Measurements from ENCODE around the gene PDE2A. TPM values are rescaled to one million over a fixed set of nuclear protein-coding genes. Genes with fewer than 3 reads are reported as not detected.
A peak's percentile ranks its signal among the peaks of the same experiment; 100 is the strongest.

The PDE2A gene
- polyA plus RNA-seq, 3 donors: 0.18 to 1.7 (median 0.53) TPM

DNA sequence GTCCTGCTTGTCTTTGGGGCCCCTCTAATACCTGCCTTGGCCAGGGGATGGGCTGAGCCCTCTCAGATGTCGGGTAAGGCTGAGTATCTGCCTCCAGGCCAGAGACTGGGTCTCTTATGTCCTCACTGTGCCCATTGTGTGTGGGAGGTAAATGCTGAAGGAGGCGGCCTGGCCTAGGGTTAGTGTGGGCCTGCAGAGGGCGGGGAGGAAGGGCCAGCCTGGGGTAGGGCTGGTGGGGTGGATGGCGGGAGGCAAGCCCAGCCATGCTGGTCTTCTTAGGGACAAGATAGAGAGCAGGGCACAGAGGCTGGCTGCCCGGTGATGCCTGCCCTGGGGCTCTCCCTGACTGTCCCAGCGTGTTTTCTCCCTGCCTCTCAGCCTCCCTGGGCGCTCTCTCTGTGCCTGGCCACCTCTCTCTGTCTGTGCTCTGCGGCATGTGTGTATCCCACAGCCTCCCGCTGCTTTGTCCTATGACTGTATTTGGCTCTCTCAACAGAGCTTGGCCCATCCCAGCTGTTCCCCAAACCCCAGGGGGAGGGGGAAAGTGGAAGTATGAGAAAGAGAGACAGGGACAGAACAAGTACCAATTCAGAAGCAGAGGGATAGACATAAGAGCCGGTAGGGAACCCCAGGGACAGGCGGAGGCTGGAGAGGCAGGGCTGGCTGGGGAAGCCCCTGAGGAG is 57.0 kb downstream of the PDE2A start:
- no peaks in the 10 kb centered on the region for H3K36me3 Mint-ChIP-seq
- peak overlapping the region in 1 of 2 donors; percentile 69 for H3K4me3 Mint-ChIP-seq
- Histone ChIP-seq H3K9me3 (replicated peaks in 1 of 2; ENCODE audit: control insufficient read depth in 1 of 2, insufficient read depth in 1 of 2, low read length in 2 of 2) (no peaks in the 10 kb centered on the region), H3K4me2 (replicated peaks; ENCODE audit: extremely low read depth, low read length, poor library complexity, severe bottlenecking) (no peak overlapping the region), H3K4me1 (ENCODE audit: control insufficient read depth in 1 of 2, insufficient read depth in 2 of 2, low read length in 2 of 2) (peaks cover 28 to 31% of the 10 kb centered on the region in 2 donors), H3K27ac (ENCODE audit: low read depth in 1 of 2, low read length in 2 of 2) (no peak overlapping the region), H3K36me3 (replicated peaks in 1 of 2; ENCODE audit: control insufficient read depth in 1 of 2, insufficient read depth in 2 of 2, low read length in 2 of 2) (no peaks in the 10 kb centered on the region), H3K79me2 (ENCODE audit: insufficient read depth, low read length) (no peaks in the 10 kb centered on the region), H2AFZ (ENCODE audit: insufficient read depth, low read depth, low read length, poor library complexity, severe bottlenecking) (no peak overlapping the region), H4K20me1 (ENCODE audit: insufficient read depth, low read length) (peaks cover 12% of the 10 kb centered on the region), H3K27me3 (ENCODE audit: control insufficient read depth in 2 of 2, insufficient read depth in 2 of 2, low read length in 2 of 2) (peaks cover 3 to 58% of the 10 kb centered on the region in 2 donors), H3K9ac (ENCODE audit: insufficient read depth, low read length, poor library complexity, severe bottlenecking) (no peak overlapping the region), H3K4me3 (replicated peaks in 1 of 3; ENCODE audit: low read depth in 2 of 3, low read length in 3 of 3) (no peak overlapping the region)
- peaks cover 0 to 5% (median 2%) of the 10 kb centered on the region in 7 donors for H3K9me3 Mint-ChIP-seq
- H3K27ac Mint-ChIP-seq: peak overlapping the region in 2 of 7 donors; percentile 39 to 73
- intact Hi-C loops (cut with micrococcal nuclease): no loop called here
- H3K4me1 Mint-ChIP-seq: peaks cover 25% of the 10 kb centered on the region
- no peak for DNase-seq
- TF ChIP-seq, protein P1, sequence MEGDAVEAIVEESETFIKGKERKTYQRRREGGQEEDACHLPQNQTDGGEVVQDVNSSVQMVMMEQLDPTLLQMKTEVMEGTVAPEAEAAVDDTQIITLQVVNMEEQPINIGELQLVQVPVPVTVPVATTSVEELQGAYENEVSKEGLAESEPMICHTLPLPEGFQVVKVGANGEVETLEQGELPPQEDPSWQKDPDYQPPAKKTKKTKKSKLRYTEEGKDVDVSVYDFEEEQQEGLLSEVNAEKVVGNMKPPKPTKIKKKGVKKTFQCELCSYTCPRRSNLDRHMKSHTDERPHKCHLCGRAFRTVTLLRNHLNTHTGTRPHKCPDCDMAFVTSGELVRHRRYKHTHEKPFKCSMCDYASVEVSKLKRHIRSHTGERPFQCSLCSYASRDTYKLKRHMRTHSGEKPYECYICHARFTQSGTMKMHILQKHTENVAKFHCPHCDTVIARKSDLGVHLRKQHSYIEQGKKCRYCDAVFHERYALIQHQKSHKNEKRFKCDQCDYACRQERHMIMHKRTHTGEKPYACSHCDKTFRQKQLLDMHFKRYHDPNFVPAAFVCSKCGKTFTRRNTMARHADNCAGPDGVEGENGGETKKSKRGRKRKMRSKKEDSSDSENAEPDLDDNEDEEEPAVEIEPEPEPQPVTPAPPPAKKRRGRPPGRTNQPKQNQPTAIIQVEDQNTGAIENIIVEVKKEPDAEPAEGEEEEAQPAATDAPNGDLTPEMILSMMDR (IDR thresholded peaks at IDR 0.05): no peak
- H3K27me3 Mint-ChIP-seq (ENCODE audit: low read depth in 3 of 3): peaks cover 51 to 77% (median 58%) of the 10 kb centered on the region in 3 donors
- 94% methylated on average over 8 of the region's 11 CpGs for WGBS (ENCODE audit: insufficient coverage)

DNA sequence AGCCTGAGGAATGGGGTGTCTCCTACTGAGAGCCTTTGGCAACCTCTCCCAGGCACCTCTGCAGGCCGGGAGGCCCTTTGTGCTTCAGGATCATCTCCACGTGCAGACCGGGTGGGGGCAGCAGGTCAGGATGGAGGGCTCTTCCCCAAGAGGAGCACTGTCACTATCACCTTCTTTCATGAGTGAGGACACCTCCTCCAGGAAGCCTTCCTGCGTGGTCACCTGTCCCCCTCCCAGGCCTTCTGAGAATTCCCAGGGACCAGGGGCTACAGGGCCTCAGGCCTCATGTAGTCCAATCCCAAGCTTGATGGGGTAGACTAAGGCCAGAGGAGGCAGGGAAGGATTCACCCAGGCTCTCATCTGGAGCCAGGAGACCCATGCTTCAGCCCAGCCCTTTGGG is 57.6 kb downstream of the PDE2A start:
- Mint-ChIP-seq H3K27me3 (ENCODE audit: low read depth in 3 of 3) (peaks cover 53 to 78% (median 55%) of the 10 kb centered on the region in 3 donors), H3K4me1 (peaks cover 31% of the 10 kb centered on the region), H3K4me3 (no peak overlapping the region), H3K36me3 (no peaks in the 10 kb centered on the region), H3K27ac (no peak overlapping the region), H3K9me3 (peaks cover 0 to 5% (median 2%) of the 10 kb centered on the region in 7 donors)
- 100% methylated on average over 2 of the region's 4 CpGs for WGBS (ENCODE audit: insufficient coverage)
- Histone ChIP-seq H3K9ac (ENCODE audit: insufficient read depth, low read length, poor library complexity, severe bottlenecking) (no peak overlapping the region), H3K9me3 (replicated peaks in 1 of 2; ENCODE audit: control insufficient read depth in 1 of 2, insufficient read depth in 1 of 2, low read length in 2 of 2) (no peaks in the 10 kb centered on the region), H2AFZ (ENCODE audit: insufficient read depth, low read depth, low read length, poor library complexity, severe bottlenecking) (no peak overlapping the region), H3K79me2 (ENCODE audit: insufficient read depth, low read length) (no peaks in the 10 kb centered on the region), H4K20me1 (ENCODE audit: insufficient read depth, low read length) (peaks cover 15% of the 10 kb centered on the region), H3K27me3 (ENCODE audit: control insufficient read depth in 2 of 2, insufficient read depth in 2 of 2, low read length in 2 of 2) (peaks cover 3 to 55% of the 10 kb centered on the region in 2 donors), H3K4me1 (ENCODE audit: control insufficient read depth in 1 of 2, insufficient read depth in 2 of 2, low read length in 2 of 2) (peaks cover 34 to 36% of the 10 kb centered on the region in 2 donors), H3K36me3 (replicated peaks in 1 of 2; ENCODE audit: control insufficient read depth in 1 of 2, insufficient read depth in 2 of 2, low read length in 2 of 2) (no peaks in the 10 kb centered on the region), H3K4me2 (replicated peaks; ENCODE audit: extremely low read depth, low read length, poor library complexity, severe bottlenecking) (no peak overlapping the region), H3K4me3 (replicated peaks in 1 of 3; ENCODE audit: low read depth in 2 of 3, low read length in 3 of 3) (no peak overlapping the region), H3K27ac (ENCODE audit: low read depth in 1 of 2, low read length in 2 of 2) (no peak overlapping the region)
- TF ChIP-seq, protein P1 (IDR thresholded peaks at IDR 0.05): no peak
- DNase-seq: no peak
- intact Hi-C loops (cut with micrococcal nuclease): no loop called here
